Measurements from ENCODE around the gene NANOS2. TPM values are rescaled to one million over a fixed set of nuclear protein-coding genes. Genes with fewer than 3 reads are reported as not detected.
A peak's percentile ranks its signal among the peaks of the same experiment; 100 is the strongest.

The NANOS2 gene
- total RNA-seq, 1 experiment from 2014 or later, result not detected

DNA sequence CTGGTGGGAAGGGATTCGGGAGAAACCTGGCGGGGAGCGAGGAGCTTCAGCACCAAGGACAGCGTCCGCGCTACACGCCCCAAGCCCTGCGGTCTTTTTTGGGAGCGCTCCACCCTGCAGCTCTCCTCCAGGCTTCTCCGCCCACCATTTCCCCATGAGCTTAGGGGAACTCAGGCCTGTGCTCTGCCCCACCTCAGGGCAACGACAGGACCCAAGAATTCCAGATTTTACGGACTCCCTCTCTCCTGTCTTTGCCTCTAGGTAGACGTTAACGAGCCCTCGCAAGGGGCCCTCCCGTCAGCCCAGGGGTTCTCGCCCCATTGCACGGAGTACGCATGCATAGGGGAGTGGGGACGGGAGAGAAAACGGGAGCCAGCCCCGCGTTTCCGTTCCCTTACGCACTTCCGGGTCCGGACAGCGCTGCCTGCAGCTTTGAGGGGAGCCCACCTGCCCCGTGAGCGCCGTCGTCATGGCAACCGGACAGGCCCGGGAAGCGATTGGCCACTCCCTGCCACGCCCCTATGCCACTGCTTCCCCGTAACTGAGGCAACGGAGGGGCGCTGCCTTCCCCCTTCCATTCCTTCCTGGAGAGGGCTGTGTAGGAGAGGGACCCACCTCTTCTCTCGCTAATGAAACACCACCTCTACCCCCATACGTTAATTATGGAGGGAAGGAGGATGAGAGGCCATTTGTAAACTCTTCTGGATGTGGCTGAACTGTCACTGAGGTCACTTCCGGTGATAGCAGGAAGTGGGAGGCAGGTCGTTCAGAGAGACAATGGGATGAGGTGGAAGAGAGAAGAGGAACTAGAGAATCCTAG lies 38.3 kb upstream of the NANOS2 start:
- no peak overlapping the region for H3K4me2 ChIP-seq
- DNase-seq, result peak in 1 of 2 experiments; percentile 49
- POLR2A ChIA-PET (ENCODE audit: unreplicated experiment), result no interaction called here

DNA sequence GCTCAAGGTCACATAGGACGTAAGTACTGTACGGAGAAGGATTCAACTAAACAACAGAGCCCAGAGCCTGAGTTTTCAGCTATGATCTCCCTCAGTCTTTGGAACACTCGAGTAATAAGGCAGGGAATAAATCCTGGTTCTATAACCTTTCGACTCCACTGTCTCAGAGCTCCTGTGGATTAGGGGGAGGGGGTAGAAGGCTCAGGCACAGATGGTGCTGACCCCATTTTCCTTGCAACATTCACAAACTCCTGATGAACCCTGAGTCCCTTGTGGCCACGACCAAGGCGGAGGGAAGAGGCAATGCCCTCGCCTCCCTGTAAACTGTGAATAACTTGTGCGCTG lies 37.7 kb upstream of the NANOS2 start:
- no TSS peak for BruUV-seq (replicated peaks)
- TF ChIP-seq EZH2 (IDR thresholded peaks at IDR 0.05; ENCODE audit: low read depth), result no peak
- TF ChIP-seq, protein P1, sequence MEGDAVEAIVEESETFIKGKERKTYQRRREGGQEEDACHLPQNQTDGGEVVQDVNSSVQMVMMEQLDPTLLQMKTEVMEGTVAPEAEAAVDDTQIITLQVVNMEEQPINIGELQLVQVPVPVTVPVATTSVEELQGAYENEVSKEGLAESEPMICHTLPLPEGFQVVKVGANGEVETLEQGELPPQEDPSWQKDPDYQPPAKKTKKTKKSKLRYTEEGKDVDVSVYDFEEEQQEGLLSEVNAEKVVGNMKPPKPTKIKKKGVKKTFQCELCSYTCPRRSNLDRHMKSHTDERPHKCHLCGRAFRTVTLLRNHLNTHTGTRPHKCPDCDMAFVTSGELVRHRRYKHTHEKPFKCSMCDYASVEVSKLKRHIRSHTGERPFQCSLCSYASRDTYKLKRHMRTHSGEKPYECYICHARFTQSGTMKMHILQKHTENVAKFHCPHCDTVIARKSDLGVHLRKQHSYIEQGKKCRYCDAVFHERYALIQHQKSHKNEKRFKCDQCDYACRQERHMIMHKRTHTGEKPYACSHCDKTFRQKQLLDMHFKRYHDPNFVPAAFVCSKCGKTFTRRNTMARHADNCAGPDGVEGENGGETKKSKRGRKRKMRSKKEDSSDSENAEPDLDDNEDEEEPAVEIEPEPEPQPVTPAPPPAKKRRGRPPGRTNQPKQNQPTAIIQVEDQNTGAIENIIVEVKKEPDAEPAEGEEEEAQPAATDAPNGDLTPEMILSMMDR (conservative IDR thresholded peaks at IDR 0.05), result no peak
- Histone ChIP-seq H3K27me3 (ENCODE audit: insufficient read depth, low read depth) (peaks cover 24% of the 10 kb centered on the region), H4K20me1 (ENCODE audit: insufficient read depth) (no peaks in the 10 kb centered on the region), H3K4me2 (no peak overlapping the region), H3K9me3 (ENCODE audit: insufficient read depth, low read depth) (no peaks in the 10 kb centered on the region), H3K4me3 (no peak overlapping the region), H2AFZ (no peak overlapping the region), H3K36me3 (ENCODE audit: low read depth) (no peaks in the 10 kb centered on the region), H3K27ac (no peak overlapping the region), H3F3A (ENCODE audit: insufficient read depth, low read depth) (peaks cover 27% of the 10 kb centered on the region; the same call in 1 of the 2 replicates), H3K79me2 (ENCODE audit: low read depth) (no peaks in the 10 kb centered on the region), H3K9me2 (ENCODE audit: insufficient read depth) (no peaks in the 10 kb centered on the region), H3K4me1 (replicated peaks; ENCODE audit: insufficient read depth) (peaks cover 23% of the 10 kb centered on the region)
- ChIA-PET CTCF (interaction anchor here (0.5 kb wide), 2 partner anchors 66 to 504 kb away, joined by 5 to 7 read pairs; partner anchors contain the start of gene IRF2BP1), POLR2A (ENCODE audit: unreplicated experiment) (no interaction called here)
- no peak for DNase-seq
- intact Hi-C loops (cut with micrococcal nuclease; ENCODE audit: unreplicated experiment), result no loop called here

More for the DNA sequence above, 38.3 kb upstream of the NANOS2 start:
- no peak overlapping the region for H3K27ac ChIP-seq
- H3K79me2 ChIP-seq (ENCODE audit: low read depth), result no peaks in the 10 kb centered on the region
- H3K4me3 ChIP-seq, result no peak overlapping the region
- H4K20me1 ChIP-seq (ENCODE audit: insufficient read depth), result no peaks in the 10 kb centered on the region
- H3K9me3 ChIP-seq (ENCODE audit: insufficient read depth, low read depth), result no peaks in the 10 kb centered on the region
- H3K4me1 ChIP-seq (replicated peaks; ENCODE audit: insufficient read depth), result peaks cover 23% of the 10 kb centered on the region
- CTCF ChIA-PET, result no interaction called here
- intact Hi-C loops (cut with micrococcal nuclease; ENCODE audit: unreplicated experiment), result no loop called here
- TF ChIP-seq, protein P1 (conservative IDR thresholded peaks at IDR 0.05), result no peak
- BruUV-seq (replicated peaks), result no TSS peak
- no peak overlapping the region for H2AFZ ChIP-seq
- H3K27me3 ChIP-seq (ENCODE audit: insufficient read depth, low read depth), result peaks cover 24% of the 10 kb centered on the region
- H3K9me2 ChIP-seq (ENCODE audit: insufficient read depth), result no peaks in the 10 kb centered on the region
- peaks cover 27% of the 10 kb centered on the region; the same call in 1 of the 2 replicates for H3F3A ChIP-seq (ENCODE audit: insufficient read depth, low read depth)
- no peaks in the 10 kb centered on the region for H3K36me3 ChIP-seq (ENCODE audit: low read depth)

DNA sequence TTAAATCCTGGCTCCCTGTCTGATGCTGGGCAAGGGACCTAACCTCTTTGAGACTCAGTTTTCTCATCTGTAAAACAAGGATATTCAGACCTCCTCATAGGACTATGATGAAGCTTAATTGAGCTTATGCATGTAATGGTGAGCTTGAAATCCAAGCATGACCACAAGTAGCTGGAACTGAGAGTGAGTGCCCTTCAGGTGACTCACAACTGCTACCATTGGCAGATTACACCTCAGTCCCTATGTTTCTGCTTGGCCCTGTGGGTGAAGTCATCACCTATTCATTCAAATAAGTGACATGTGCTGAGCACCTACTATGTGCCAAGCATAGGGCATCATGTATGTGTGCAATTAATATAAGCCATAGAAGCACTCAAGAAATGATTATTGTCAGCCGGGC lies 33.3 kb upstream of the NANOS2 start:
- no peaks in the 10 kb centered on the region for H3K9me3 ChIP-seq (ENCODE audit: insufficient read depth, low read depth)
- H3K4me2 ChIP-seq, result no peak overlapping the region
- ChIA-PET POLR2A (ENCODE audit: unreplicated experiment) (interaction anchor here (0.5 to 0.6 kb wide), 2 partner anchors 28 to 217 kb away, joined by 3 read pairs; partner anchors contain the start of gene FBXO46), CTCF (no interaction called here)
- H3K4me3 ChIP-seq, result no peak overlapping the region
- peak in 1 of 2 experiments; percentile 49 for DNase-seq
- H3K79me2 ChIP-seq (ENCODE audit: low read depth), result no peaks in the 10 kb centered on the region
- H3K27ac ChIP-seq, result no peak overlapping the region
- BruUV-seq (replicated peaks), result no TSS peak
- intact Hi-C loops (cut with micrococcal nuclease; ENCODE audit: unreplicated experiment), result no loop called here
- H2AFZ ChIP-seq, result no peak overlapping the region
- H3K36me3 ChIP-seq (ENCODE audit: low read depth), result no peaks in the 10 kb centered on the region
- no peak for TF ChIP-seq EZH2 (IDR thresholded peaks at IDR 0.05; ENCODE audit: low read depth)
- TF ChIP-seq, protein P1 (conservative IDR thresholded peaks at IDR 0.05), result no peak
- H3K27me3 ChIP-seq (ENCODE audit: insufficient read depth, low read depth), result peaks cover 44% of the 10 kb centered on the region
- no peaks in the 10 kb centered on the region for H4K20me1 ChIP-seq (ENCODE audit: insufficient read depth)
- no peaks in the 10 kb centered on the region for H3K4me1 ChIP-seq (replicated peaks; ENCODE audit: insufficient read depth)
- H3K9me2 ChIP-seq (ENCODE audit: insufficient read depth), result no peaks in the 10 kb centered on the region
- no peaks in the 10 kb centered on the region for H3F3A ChIP-seq (ENCODE audit: insufficient read depth, low read depth)

All from PC-9 (cell line).